Pancreas (tissue), 10 donors: ENCODE results near the gene RIMS1. TPM values are rescaled to one million over a fixed set of nuclear protein-coding genes. Genes with fewer than 3 reads are reported as not detected.

Experiments used
- ATAC-seq, 4 donors: fragments of 200-7000 bp; cut with Tn5 transposase; one replicate each; pipeline versions ENCODE4 v1.8.0 to v1.9.1; 2020; ENCODE audit warnings: mild to moderate bottlenecking in 4 of 4, moderate library complexity in 4 of 4
- DNase-seq, 6 donors: peaks; one replicate each; pipeline ENCODE4 v3.0.0-alpha.2; 2020
- FAIRE-seq: peaks from 2 replicates; lab custom pipeline; 2012; peaks lifted over from hg19 to GRCh38; lab: Jason Lieb, UNC
- H3K27ac ChIP-seq, 4 donors: fragments of 200-600 bp; sonication (generic); 1 replicate in 3 of 4; 2 replicates in 1 of 4; pipeline versions ENCODE4 v1.5.0 to v1.8.0; 2020
- H3K27me3 ChIP-seq, 4 donors: fragments of 200-600 bp; one replicate each; pipeline ENCODE4 v1.8.0; 2021
- H3K36me3 ChIP-seq, 3 donors: fragments of 200-600 bp; sonication (generic) in 1 of 3; one replicate each; pipeline versions ENCODE4 v1.5.0 to v1.8.0; 2020 to 2021
- H3K4me1 ChIP-seq, 3 donors: fragments of 200-600 bp; one replicate each; pipeline ENCODE4 v1.8.0; 2021
- H3K4me3 ChIP-seq, 4 donors: fragments of 200-600 bp; sonication (generic) in 2 of 4; one replicate each; pipeline versions ENCODE4 v1.5.0 to v1.8.0; 2020 to 2021
- H3K9me3 ChIP-seq, 4 donors: fragments of 200-600 bp; one replicate each; pipeline ENCODE4 v1.8.0; 2021
- WGBS, 2 donors: extraction: QIAGEN DNeasy Blood & Tissue Kit; methylation state at CpG; one replicate each; pipeline ENCODE4 v1.1.7; 2013; 5-methylcytosine and 5-hydroxymethylcytosine counted together
- intact Hi-C, 3 donors: fragments of 100-400 bp; cut with DNase I; formaldehyde crosslinking; loops; one replicate each; pipeline versions ENCODE4 v1.11.1 to v1.14.2; 2022
- polyA plus RNA-seq, 2 donors: library from polyadenylated mRNA; stranded (reverse); fragments of 200-250 nt; gene quantifications; one replicate each; pipeline ENCODE4 v1.2.3, GENCODE V29; 2013
- total RNA-seq, 6 donors: library from RNA; stranded (reverse); fragmentation: NEBNext Ultra II Directional in 4 of 6; extraction: Animal tissue kit (Norgen Biotek cat#: 25700) in 4 of 6; gene quantifications; one replicate each; pipeline versions ENCODE4 v1.2.1 to v1.2.4, GENCODE V29; 2021 to 2023
- TF ChIP-seq, protein P1 (sequence below), 4 donors: fragments of 200-600 bp; sonication (generic) in 3 of 4; IDR thresholded peaks; one replicate each; pipeline versions ENCODE4 v1.5.0 to v1.8.0; 2021; ENCODE audit warnings: antibody characterized with exemption in 4 of 4
- donor health status: healthy with polysubstance abuse.
- donor health status: DM: no; HTN: no; CAD: no; lungs with moderate emphysema.
- donor health status: DM: no; HTN: no; CAD: no.
- donor health status: control.
- donor health status: control.
- donor health status: Bipolar disorder and iron deficiency.
- donor health status: DM: yes; HTN: yes; CAD: no.
- donor health status: DM: no; HTN: no; CAD: no.
- donor health status: DM: no; HTN: no; CAD: no.
- donor health status: DM: yes; HTN: yes; CAD: no.

The RIMS1 gene
- total and polyA plus RNA-seq, 8 donors: 0.12 to 5.7 (median 3.7) TPM

DNA sequence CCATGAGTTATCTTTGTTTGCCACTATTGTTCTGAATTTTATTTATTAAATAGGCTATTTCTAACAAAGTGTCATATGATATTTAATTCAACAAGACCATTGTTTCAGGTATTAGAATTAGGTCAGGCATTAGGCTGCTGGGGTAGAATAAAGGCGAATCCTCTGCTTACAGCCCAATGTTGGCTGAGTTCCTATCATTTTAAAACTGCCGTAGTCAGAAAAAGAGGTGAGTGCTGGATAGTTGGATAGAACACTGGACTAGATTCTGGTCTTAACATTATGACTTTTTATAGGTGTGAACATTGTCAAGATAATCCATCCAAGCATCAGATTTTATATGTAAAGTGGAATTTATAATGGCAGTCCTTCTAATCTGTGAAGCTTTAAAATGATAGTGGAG is 6.3 kb downstream of the RIMS1 start:
- ATAC-seq (no peak), DNase-seq (no peak), FAIRE-seq (no peak)
- H3K36me3 ChIP-seq: no peaks in the 10 kb centered on the region
- H3K4me3 ChIP-seq: no peak overlapping the region
- no peaks in the 10 kb centered on the region for H3K9me3 ChIP-seq
- 65% methylated on average over 2 of the region's 2 CpGs for WGBS, 2 donors
- intact Hi-C loops: no loop called here
- no peak overlapping the region for H3K27ac ChIP-seq
- TF ChIP-seq, protein P1, sequence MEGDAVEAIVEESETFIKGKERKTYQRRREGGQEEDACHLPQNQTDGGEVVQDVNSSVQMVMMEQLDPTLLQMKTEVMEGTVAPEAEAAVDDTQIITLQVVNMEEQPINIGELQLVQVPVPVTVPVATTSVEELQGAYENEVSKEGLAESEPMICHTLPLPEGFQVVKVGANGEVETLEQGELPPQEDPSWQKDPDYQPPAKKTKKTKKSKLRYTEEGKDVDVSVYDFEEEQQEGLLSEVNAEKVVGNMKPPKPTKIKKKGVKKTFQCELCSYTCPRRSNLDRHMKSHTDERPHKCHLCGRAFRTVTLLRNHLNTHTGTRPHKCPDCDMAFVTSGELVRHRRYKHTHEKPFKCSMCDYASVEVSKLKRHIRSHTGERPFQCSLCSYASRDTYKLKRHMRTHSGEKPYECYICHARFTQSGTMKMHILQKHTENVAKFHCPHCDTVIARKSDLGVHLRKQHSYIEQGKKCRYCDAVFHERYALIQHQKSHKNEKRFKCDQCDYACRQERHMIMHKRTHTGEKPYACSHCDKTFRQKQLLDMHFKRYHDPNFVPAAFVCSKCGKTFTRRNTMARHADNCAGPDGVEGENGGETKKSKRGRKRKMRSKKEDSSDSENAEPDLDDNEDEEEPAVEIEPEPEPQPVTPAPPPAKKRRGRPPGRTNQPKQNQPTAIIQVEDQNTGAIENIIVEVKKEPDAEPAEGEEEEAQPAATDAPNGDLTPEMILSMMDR (IDR thresholded peaks at IDR 0.05): no peak
- H3K27me3 ChIP-seq: peaks cover 0 to 4% (median 0%) of the 10 kb centered on the region in 4 donors
- no peaks in the 10 kb centered on the region for H3K4me1 ChIP-seq

DNA sequence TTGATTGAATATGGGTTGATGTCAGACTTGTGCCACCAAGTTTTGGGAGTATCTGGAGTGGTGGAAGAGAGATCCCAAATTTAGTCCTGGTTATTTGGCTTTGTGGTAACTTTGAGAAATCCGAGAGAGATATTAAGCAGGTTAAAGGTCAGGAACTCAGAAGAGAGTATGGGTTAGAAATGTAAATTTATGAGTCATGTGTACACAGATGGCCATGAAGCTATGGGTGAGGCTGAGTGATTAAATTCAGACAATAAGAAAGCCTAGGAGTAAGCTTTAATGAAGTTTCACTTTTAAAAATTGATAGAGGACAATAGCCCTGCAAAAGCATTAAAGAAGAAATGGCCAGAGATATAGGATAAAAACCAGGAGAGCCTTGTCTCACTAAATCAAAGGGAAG is 14.3 kb downstream of the RIMS1 start:
- intact Hi-C loops: no loop called here
- DNase-seq: no peak
- Histone ChIP-seq H3K9me3 (no peaks in the 10 kb centered on the region), H3K4me3 (no peak overlapping the region), H3K4me1 (no peaks in the 10 kb centered on the region), H3K27ac (no peak overlapping the region), H3K27me3 (no peaks in the 10 kb centered on the region), H3K36me3 (no peaks in the 10 kb centered on the region)
- no peak for FAIRE-seq
- 15 to 21% methylated on average over 1 of the region's 1 CpG for WGBS, 2 donors
- TF ChIP-seq, protein P1 (IDR thresholded peaks at IDR 0.05): no peak
- no peak for ATAC-seq

DNA sequence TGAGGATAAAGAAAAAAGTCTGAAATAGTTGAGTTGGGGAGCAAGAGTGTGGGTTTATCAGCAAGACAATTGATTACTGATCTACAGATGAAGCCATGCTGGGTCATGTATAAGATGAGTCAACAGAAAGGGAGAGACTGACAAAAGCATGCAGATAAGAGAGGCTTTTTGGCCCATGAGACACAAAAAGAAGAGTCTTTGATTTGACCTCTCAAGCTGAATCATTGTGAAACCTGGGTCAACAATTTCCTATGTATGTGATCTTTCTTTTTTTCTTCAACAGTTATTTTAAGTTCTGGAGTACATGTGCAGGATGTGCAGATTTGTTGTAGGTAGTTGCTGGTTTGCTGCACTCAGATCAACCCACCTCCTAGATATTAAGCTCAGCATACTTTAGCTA is 15.9 kb downstream of the RIMS1 start:
- Histone ChIP-seq H3K4me1 (no peaks in the 10 kb centered on the region), H3K36me3 (no peaks in the 10 kb centered on the region), H3K4me3 (no peak overlapping the region), H3K27me3 (no peaks in the 10 kb centered on the region), H3K9me3 (no peaks in the 10 kb centered on the region), H3K27ac (no peak overlapping the region)
- no peak for DNase-seq
- TF ChIP-seq, protein P1 (IDR thresholded peaks at IDR 0.05): no peak
- intact Hi-C loops: no loop called here
- no peak for FAIRE-seq
- ATAC-seq: no peak

DNA sequence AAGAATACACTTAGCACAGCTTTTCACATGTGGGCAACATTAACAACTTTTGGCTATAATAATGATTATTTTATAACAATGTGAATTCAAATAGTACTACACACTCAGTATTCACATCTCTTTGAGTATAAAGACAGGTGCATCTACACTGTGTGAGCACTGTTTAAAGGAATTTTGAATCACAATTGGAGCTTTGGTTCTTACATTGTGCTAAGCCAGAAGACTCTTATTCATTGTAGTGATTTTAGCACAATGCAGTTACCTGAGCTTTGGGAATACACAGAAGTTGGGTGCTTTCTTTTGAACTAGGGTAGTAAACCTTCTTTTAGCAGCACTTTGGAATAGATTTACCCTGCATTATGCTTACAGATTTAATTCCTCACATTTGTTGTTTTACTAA is 20.5 kb downstream of the RIMS1 start:
- DNase-seq (no peak), FAIRE-seq (no peak), ATAC-seq (no peak)
- Histone ChIP-seq H3K4me3 (no peak overlapping the region), H3K9me3 (no peaks in the 10 kb centered on the region), H3K4me1 (no peaks in the 10 kb centered on the region), H3K27me3 (no peaks in the 10 kb centered on the region), H3K27ac (no peak overlapping the region), H3K36me3 (no peaks in the 10 kb centered on the region)
- TF ChIP-seq, protein P1 (IDR thresholded peaks at IDR 0.05): no peak
- intact Hi-C loops: no loop called here

DNA sequence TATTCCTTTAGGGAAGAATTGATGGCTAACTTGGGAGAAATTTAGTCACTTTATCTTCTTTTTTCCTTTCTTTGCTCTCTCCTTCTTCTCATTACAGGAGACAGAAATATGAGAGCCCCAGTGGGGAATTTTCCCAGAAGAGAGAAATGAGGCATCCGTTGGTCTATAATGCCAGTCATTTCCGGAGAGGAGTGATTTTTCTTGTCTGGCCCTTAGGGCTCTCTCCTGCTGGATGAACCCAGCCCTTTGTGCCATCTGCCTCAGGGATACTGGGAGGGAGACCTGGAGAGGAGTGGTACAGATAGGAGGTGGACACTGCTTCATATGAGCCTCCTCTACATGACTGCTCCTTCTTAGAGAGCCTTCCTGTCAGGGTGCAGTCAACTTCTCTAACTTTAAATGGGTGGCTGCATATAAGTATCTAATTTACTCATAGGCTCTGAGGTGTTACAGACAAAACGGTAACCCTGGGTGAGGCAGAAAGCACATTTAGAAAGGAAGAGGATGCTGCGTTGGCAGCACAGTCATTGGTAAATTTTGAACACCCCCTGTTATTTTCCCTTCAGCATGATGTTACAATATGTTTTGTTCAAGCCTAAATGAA is 21.9 kb downstream of the RIMS1 start:
- FAIRE-seq: no peak
- no peak for DNase-seq
- Histone ChIP-seq H3K4me1 (no peaks in the 10 kb centered on the region), H3K27me3 (no peaks in the 10 kb centered on the region), H3K9me3 (no peaks in the 10 kb centered on the region), H3K36me3 (no peaks in the 10 kb centered on the region), H3K4me3 (no peak overlapping the region), H3K27ac (no peak overlapping the region)
- no peak for ATAC-seq
- intact Hi-C loops: no loop called here
- 70 to 86% methylated on average over 4 of the region's 4 CpGs for WGBS, 2 donors
- TF ChIP-seq, protein P1 (IDR thresholded peaks at IDR 0.05): no peak
